Neutrophil (primary cell): ENCODE results near the gene GALNT6.
A peak's percentile ranks its signal among the peaks of the same experiment; 100 is the strongest.

Source experiments
- H3K27ac ChIP-seq: fragments of 200-600 bp; sonication (generic); 2 replicates; pipeline ENCODE4 v1.5.1; 2016; ENCODE audit warnings: mild to moderate bottlenecking, moderate library complexity
- H3K27me3 ChIP-seq: fragments of 200-600 bp; sonication (generic); 2 replicates; pipeline ENCODE4 v1.6.0; 2016; ENCODE audit warnings: mild to moderate bottlenecking
- H3K36me3 ChIP-seq: fragments of 200-600 bp; sonication (generic); 2 replicates; pipeline ENCODE4 v1.5.1; 2017
- H3K4me1 ChIP-seq, 2 experiments: fragments of 200-600 bp in 1 of 2; sonication (generic) in 1 of 2; 1 replicate in 1 of 2; 2 replicates in 1 of 2; pipeline versions ENCODE4 v1.5.1 to v1.6.1; 2013 to 2016; ENCODE audit warnings: low read depth in 1 of 2, low read length in 1 of 2, mild to moderate bottlenecking in 1 of 2, moderate library complexity in 1 of 2; ENCODE audit not compliant: control insufficient read depth in 1 of 2, insufficient read depth in 1 of 2
- H3K4me3 ChIP-seq, 2 experiments: fragments of 200-600 bp in 1 of 2; sonication (generic) in 1 of 2; 1 replicate in 1 of 2; 2 replicates in 1 of 2; pipeline ENCODE4 v1.5.1; 2013 to 2016; ENCODE audit warnings: low read depth in 1 of 2, low read length in 1 of 2, mild to moderate bottlenecking in 1 of 2, moderate library complexity in 1 of 2
- H3K9me3 ChIP-seq: fragments of 200-600 bp; sonication (generic); 2 replicates; pipeline ENCODE4 v1.5.1; 2016
- TF ChIP-seq, protein P1 (sequence below): fragments of 200-600 bp; sonication (generic); IDR thresholded peaks from 2 replicates; pipeline ENCODE4 v1.5.1; 2016; ENCODE audit warnings: antibody characterized with exemption

GALNT6 gene, protein sequence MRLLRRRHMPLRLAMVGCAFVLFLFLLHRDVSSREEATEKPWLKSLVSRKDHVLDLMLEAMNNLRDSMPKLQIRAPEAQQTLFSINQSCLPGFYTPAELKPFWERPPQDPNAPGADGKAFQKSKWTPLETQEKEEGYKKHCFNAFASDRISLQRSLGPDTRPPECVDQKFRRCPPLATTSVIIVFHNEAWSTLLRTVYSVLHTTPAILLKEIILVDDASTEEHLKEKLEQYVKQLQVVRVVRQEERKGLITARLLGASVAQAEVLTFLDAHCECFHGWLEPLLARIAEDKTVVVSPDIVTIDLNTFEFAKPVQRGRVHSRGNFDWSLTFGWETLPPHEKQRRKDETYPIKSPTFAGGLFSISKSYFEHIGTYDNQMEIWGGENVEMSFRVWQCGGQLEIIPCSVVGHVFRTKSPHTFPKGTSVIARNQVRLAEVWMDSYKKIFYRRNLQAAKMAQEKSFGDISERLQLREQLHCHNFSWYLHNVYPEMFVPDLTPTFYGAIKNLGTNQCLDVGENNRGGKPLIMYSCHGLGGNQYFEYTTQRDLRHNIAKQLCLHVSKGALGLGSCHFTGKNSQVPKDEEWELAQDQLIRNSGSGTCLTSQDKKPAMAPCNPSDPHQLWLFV

GRCh38 chr12:51391283-51392123 is at the start of gene GALNT6:
GALNT6 (minus strand) TSS chr12:51391406; CDS start chr12:51379781, 11,625 bp downstream.
- H3K36me3 ChIP-seq = no peaks in the 10 kb centered on the region
- TF ChIP-seq, protein P1, sequence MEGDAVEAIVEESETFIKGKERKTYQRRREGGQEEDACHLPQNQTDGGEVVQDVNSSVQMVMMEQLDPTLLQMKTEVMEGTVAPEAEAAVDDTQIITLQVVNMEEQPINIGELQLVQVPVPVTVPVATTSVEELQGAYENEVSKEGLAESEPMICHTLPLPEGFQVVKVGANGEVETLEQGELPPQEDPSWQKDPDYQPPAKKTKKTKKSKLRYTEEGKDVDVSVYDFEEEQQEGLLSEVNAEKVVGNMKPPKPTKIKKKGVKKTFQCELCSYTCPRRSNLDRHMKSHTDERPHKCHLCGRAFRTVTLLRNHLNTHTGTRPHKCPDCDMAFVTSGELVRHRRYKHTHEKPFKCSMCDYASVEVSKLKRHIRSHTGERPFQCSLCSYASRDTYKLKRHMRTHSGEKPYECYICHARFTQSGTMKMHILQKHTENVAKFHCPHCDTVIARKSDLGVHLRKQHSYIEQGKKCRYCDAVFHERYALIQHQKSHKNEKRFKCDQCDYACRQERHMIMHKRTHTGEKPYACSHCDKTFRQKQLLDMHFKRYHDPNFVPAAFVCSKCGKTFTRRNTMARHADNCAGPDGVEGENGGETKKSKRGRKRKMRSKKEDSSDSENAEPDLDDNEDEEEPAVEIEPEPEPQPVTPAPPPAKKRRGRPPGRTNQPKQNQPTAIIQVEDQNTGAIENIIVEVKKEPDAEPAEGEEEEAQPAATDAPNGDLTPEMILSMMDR = no peak
- H3K4me3 ChIP-seq = peak within 1 kb of the TSS; percentile 56 to 76
- peak within 1 kb of the TSS; percentile 58 for H3K27ac ChIP-seq
- H3K9me3 ChIP-seq = no peaks in the 10 kb centered on the region
- peaks cover 59% of the 10 kb centered on the region for H3K27me3 ChIP-seq
- H3K4me1 ChIP-seq = peaks cover 12 to 15% of the 10 kb centered on the region in 2 experiments

- TF ChIP-seq, protein P1 = no peak
- Histone ChIP-seq H3K4me1 (no peaks in the 10 kb centered on the region), H3K27ac (no peak overlapping the region), H3K9me3 (no peaks in the 10 kb centered on the region), H3K4me3 (no peak overlapping the region), H3K27me3 (peaks cover 30% of the 10 kb centered on the region), H3K36me3 (no peaks in the 10 kb centered on the region)
These were observed 48.1 kb upstream of the GALNT6 start for GRCh38 chr12:51439330-51439729.

DNA sequence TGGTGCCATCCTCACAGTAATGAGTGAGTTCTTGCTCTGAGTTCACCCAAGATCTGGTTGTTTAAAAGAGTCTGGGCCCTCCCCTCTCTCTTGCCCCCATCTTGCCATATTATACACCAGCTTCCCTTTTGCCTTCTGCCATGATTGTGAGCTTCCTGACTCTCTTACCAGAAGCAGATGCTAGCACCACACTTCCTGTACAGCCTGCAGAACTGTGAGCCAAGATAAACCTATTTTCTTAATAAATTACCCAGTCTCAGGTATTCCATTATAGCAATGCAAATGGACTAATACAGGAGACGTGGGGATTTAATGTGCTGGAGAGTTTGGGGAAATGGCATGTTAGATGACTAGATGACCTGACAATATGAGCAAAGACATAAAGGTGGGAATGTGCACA is 46.2 kb upstream of the GALNT6 start:
- TF ChIP-seq, protein P1 = no peak
- Histone ChIP-seq H3K27me3 (peaks cover 27% of the 10 kb centered on the region), H3K4me3 (no peak overlapping the region), H3K27ac (no peak overlapping the region), H3K36me3 (no peaks in the 10 kb centered on the region), H3K4me1 (no peaks in the 10 kb centered on the region), H3K9me3 (no peaks in the 10 kb centered on the region)

DNA sequence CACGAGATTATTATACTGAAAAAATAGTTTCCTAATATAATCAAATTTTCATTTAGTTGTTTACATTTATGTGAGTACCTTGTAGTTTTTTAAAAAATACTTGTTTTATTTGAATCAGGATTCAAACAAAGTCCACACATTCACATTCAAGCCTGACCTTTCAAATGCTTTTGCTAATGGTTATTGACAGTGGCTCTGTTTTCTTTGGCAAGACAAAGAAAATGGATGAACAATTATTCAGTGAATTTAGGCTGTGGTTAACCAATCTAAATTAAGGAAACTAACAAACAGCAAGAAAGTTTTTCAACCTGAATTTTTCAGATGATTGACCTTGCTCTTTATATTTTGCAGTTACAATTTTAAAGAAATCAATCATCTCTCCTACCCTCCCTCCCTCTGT is 43.1 kb upstream of the GALNT6 start:
- Histone ChIP-seq H3K27me3 (peaks cover 14% of the 10 kb centered on the region), H3K27ac (no peak overlapping the region), H3K36me3 (no peaks in the 10 kb centered on the region), H3K4me1 (no peaks in the 10 kb centered on the region), H3K4me3 (no peak overlapping the region), H3K9me3 (no peaks in the 10 kb centered on the region)
- TF ChIP-seq, protein P1 = no peak

DNA sequence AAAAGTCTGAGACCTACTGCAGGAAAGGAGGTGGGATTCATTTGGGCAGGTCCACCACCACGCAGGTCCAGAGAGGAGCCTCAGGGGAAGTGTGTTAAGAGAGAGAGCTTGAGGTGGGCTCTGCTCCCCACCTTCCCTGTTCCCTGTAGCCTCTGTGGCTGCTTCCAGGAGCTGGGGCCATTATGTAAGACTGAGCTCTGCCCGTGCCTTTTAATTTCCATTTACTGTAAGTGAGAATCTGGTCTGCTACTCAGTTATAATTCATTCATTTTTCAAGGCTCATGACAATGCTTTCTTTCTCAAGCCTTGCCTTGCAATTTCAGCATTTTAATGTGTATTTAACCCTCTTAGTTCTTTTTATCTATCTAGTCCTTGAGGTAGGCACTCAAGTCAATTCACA is 41.7 kb upstream of the GALNT6 start:
- Histone ChIP-seq H3K9me3 (no peaks in the 10 kb centered on the region), H3K36me3 (no peaks in the 10 kb centered on the region), H3K4me1 (no peaks in the 10 kb centered on the region), H3K4me3 (no peak overlapping the region), H3K27ac (no peak overlapping the region), H3K27me3 (peaks cover 14% of the 10 kb centered on the region)
- TF ChIP-seq, protein P1 = no peak
